Common myeloid progenitor, CD34-positive (primary cell): ENCODE data around the gene TMEM163.
A peak's percentile ranks its signal among the peaks of the same experiment; 100 is the strongest.
"Not testable (repeated sequence)": the region's sequence is repeated elsewhere in the genome, so short reads cannot be mapped to it uniquely, and the experiment has no call there.

Experiments
- CTCF ChIA-PET: fragments of 350-600 bp; sonication (Branson Sonifier 250); formaldehyde crosslinking; loops from one replicate; lab custom pipeline; 2021; ENCODE audit warnings: antibody characterized with exemption; lab: Charles Lee
- POLR2A ChIA-PET: fragments of 350-600 bp; sonication (Branson Sonifier 250); formaldehyde crosslinking; loops from one replicate; lab custom pipeline; 2021; ENCODE audit warnings: antibody characterized with exemption; lab: Charles Lee
- DNase-seq, 3 donors: peaks; one replicate each; pipeline versions ENCODE4 v3.0.0 to v3.0.0-alpha.2; 2013
- H3K27ac ChIP-seq, 2 experiments: 1 replicate in 1 of 2; 2 replicates in 1 of 2; pipeline ENCODE4 v1.7.0; 2013; ENCODE audit warnings: inconsistent platforms in 2 of 2, low read length in 2 of 2, mild to moderate bottlenecking in 2 of 2, low read depth in 1 of 2, moderate library complexity in 1 of 2; ENCODE audit not compliant: severe bottlenecking in 2 of 2, insufficient read depth in 1 of 2, poor library complexity in 1 of 2
- H3K27me3 ChIP-seq, 5 experiments: replicated peaks in 2 of 5; 1 replicate in 3 of 5; 2 replicates in 2 of 5; pipeline versions ENCODE4 v1.6.1 to v1.7.0; 2013; ENCODE audit warnings: low read length in 4 of 5, mild to moderate bottlenecking in 2 of 5, moderate library complexity in 2 of 5, inconsistent platforms in 1 of 5; ENCODE audit not compliant: insufficient read depth in 5 of 5, control insufficient read depth in 4 of 5
- H3K36me3 ChIP-seq, 4 experiments: 1 replicate in 2 of 4; 2 replicates in 2 of 4; pipeline versions ENCODE4 v1.6.1 to v1.7.0; 2013; ENCODE audit warnings: low read length in 3 of 4, control low read depth in 1 of 4, mild to moderate bottlenecking in 1 of 4; ENCODE audit not compliant: control insufficient read depth in 4 of 4, insufficient read depth in 4 of 4
- H3K4me1 ChIP-seq, 4 experiments: 1 replicate in 3 of 4; 2 replicates in 1 of 4; pipeline versions ENCODE4 v1.6.1 to v1.7.1; 2013; ENCODE audit warnings: low read length in 3 of 4, mild to moderate bottlenecking in 3 of 4, control low read depth in 1 of 4, inconsistent platforms in 1 of 4, moderate library complexity in 1 of 4; ENCODE audit not compliant: control insufficient read depth in 4 of 4, insufficient read depth in 4 of 4; ENCODE audit errors: control extremely low read depth in 1 of 4
- H3K4me3 ChIP-seq, 7 experiments: 1 replicate in 4 of 7; 2 replicates in 3 of 7; pipeline versions ENCODE4 v1.5.1 to v1.7.0; 2013; ENCODE audit warnings: mild to moderate bottlenecking in 7 of 7, low read length in 6 of 7, moderate library complexity in 6 of 7, inconsistent platforms in 2 of 7, low read depth in 2 of 7, control low read depth in 1 of 7; ENCODE audit not compliant: insufficient read depth in 4 of 7, control insufficient read depth in 1 of 7; ENCODE audit errors: extremely low read depth in 1 of 7
- H3K9me3 ChIP-seq, 5 experiments: 1 replicate in 4 of 5; 2 replicates in 1 of 5; pipeline versions ENCODE4 v1.6.1 to v1.7.1; 2013; ENCODE audit warnings: low read length in 4 of 5, mild to moderate bottlenecking in 2 of 5, inconsistent platforms in 1 of 5, low read depth in 1 of 5, moderate library complexity in 1 of 5; ENCODE audit not compliant: control insufficient read depth in 4 of 5, insufficient read depth in 2 of 5; ENCODE audit errors: control extremely low read depth in 1 of 5
- WGBS: methylation state at CpG from one replicate; pipeline ENCODE4 v1.1.5; 2013; ENCODE audit not compliant: insufficient coverage; 5-methylcytosine and 5-hydroxymethylcytosine counted together

TMEM163 gene

GRCh38 chr2:134760385-134760784, 41.6 kb upstream of the TMEM163 start:
- Histone ChIP-seq H3K4me3 (no peak overlapping the region), H3K27ac (no peak overlapping the region), H3K36me3 (no peaks in the 10 kb centered on the region), H3K27me3 (no peaks in the 10 kb centered on the region), H3K4me1 (peaks cover 4 to 13% (median 10%) of the 10 kb centered on the region in 4 experiments), H3K9me3 (peaks cover 0 to 4% (median 2%) of the 10 kb centered on the region in 5 experiments)
- no peak for DNase-seq
- ChIA-PET CTCF (no interaction called here), POLR2A (no interaction called here)

- H3K36me3 ChIP-seq: no peaks in the 10 kb centered on the region
- H3K4me3 ChIP-seq: no peak overlapping the region
- ChIA-PET POLR2A (no interaction called here), CTCF (interaction anchor here (1.0 to 1.1 kb wide), 3 partner anchors 17 to 40 kb away, joined by 3 to 4 read pairs (median 3); no protein-coding TSS in a partner anchor)
- no peak overlapping the region for H3K27ac ChIP-seq
- H3K27me3 ChIP-seq: no peaks in the 10 kb centered on the region
- no CpG with 5 or more reads among the region's 1 CpG for WGBS
- peak; percentile 62 to 92 (median 87) for DNase-seq
- peaks cover 4 to 13% (median 9%) of the 10 kb centered on the region in 4 experiments for H3K4me1 ChIP-seq
- H3K9me3 ChIP-seq: peaks cover 0 to 2% (median 0%) of the 10 kb centered on the region in 5 experiments
These were observed 39.8 kb upstream of the TMEM163 start for GRCh38 chr2:134758633-134759032.

DNA sequence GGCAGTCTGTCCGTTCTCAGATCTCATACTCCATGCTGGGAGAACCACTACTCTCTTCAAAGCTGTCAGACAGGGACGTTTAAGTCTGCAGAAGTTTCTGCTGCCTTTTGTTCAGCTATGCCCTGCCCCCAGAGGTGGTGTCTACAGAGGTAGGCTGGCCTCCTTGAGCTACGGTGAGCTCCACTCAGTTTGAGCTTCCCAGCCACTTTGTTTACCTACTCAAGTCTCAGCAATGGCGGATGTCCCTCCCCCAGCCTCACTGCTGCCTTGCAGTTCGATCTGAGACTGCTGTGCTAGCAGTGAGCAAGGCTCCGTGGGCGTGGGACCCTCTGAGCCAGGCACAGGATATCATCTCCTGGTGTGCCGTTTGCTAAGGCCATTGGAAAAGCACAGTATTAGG, 33.2 kb upstream of the TMEM163 start:
- H3K4me3 ChIP-seq, DNase-seq, H3K27ac ChIP-seq, H3K9me3 ChIP-seq, H3K36me3 ChIP-seq, POLR2A ChIA-PET, H3K4me1 ChIP-seq, CTCF ChIA-PET, H3K27me3 ChIP-seq: not testable (repeated sequence)
- 96% methylated on average over 7 of the region's 8 CpGs for WGBS

DNA sequence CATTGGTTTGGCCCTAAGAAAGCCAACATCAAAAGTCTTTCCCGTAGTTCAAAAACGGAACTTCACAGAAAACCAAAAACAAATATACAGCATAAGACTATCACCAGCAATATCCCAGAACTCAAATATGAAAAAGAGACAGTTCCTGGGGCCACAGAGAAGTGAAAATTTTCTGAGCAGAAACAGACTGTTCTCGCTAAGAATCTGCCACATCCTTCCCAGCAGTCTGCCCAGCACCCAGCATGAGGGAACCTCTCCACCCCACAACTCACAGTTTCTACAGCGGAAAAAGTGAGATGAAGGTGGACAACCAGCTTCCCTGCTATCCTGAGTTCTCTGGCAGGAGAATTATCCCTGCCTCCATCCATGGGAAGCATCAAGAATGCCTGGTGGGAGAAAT, 26.7 kb upstream of the TMEM163 start:
- no peaks in the 10 kb centered on the region for H3K36me3 ChIP-seq
- POLR2A ChIA-PET: no interaction called here
- H3K27me3 ChIP-seq: no peaks in the 10 kb centered on the region
- H3K4me1 ChIP-seq: peaks cover 0 to 13% (median 9%) of the 10 kb centered on the region in 4 experiments
- no peak for DNase-seq
- no peaks in the 10 kb centered on the region for H3K9me3 ChIP-seq
- H3K27ac ChIP-seq: no peak overlapping the region
- no peak overlapping the region for H3K4me3 ChIP-seq
- WGBS: 67% methylated on average over 3 of the region's 4 CpGs
- CTCF ChIA-PET: interaction anchor here (1.2 kb wide), 1 partner anchor 80 kb away, joined by 3 read pairs; no protein-coding TSS in a partner anchor

- no peaks in the 10 kb centered on the region for H3K9me3 ChIP-seq
- no peak overlapping the region for H3K27ac ChIP-seq
- DNase-seq: no peak
- POLR2A ChIA-PET: no interaction called here
- H3K4me1 ChIP-seq: peaks cover 0 to 18% (median 10%) of the 10 kb centered on the region in 4 experiments
- no peaks in the 10 kb centered on the region for H3K27me3 ChIP-seq
- H3K4me3 ChIP-seq: no peak overlapping the region
- CTCF ChIA-PET: interaction anchor here (1.2 kb wide), 1 partner anchor 79 kb away, joined by 3 read pairs; no protein-coding TSS in a partner anchor
- H3K36me3 ChIP-seq: no peaks in the 10 kb centered on the region
These were observed 26.2 kb upstream of the TMEM163 start for GRCh38 chr2:134745023-134745422.

- H3K4me1 ChIP-seq: peaks cover 7 to 43% (median 23%) of the 10 kb centered on the region in 4 experiments
- H3K4me3 ChIP-seq: no peak overlapping the region
- no peak overlapping the region for H3K27ac ChIP-seq
- H3K36me3 ChIP-seq: no peaks in the 10 kb centered on the region
- POLR2A ChIA-PET: no interaction called here
- CTCF ChIA-PET: interaction anchor here (1.2 to 2.4 kb wide), 4 partner anchors 26 to 69 kb away, joined by 3 to 6 read pairs (median 4); no protein-coding TSS in a partner anchor
- WGBS: 54% methylated on average over 5 of the region's 6 CpGs
- H3K9me3 ChIP-seq: no peaks in the 10 kb centered on the region
- H3K27me3 ChIP-seq: no peaks in the 10 kb centered on the region
- peak; percentile 33 to 86 (median 76) for DNase-seq
These were observed 21.1 kb upstream of the TMEM163 start for GRCh38 chr2:134739879-134740301.

DNA sequence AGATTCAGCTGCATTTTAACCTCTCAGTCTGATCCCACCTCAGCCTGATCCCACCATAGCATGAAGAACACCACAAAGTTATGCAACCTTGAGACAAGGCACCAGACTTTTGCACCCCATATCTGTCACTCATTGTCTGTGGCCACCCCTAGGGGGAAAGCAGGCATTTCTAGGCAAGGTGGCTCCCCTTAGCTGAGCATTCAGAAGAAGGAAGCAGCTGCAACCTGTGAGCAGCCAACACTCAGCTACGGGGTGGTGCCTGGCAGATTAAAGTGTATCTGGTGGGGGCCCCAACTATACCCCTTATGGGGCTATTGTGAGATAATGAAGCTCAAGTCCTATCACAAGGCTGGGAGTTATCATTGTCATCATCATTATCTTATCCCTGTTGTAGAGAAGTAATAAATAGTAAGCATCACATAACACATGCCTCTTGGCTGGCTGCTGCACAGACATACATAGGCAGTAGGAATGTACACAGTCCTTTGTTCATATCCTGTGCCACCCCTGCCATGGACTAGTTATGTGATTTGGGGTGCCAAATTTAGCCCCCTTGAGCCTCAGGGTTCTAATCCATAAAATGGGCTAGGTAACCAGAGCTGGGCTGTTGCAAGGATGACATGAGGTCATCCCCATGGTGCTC, 20.6 kb upstream of the TMEM163 start:
- Histone ChIP-seq H3K27me3 (no peaks in the 10 kb centered on the region), H3K9me3 (no peaks in the 10 kb centered on the region), H3K4me3 (no peak overlapping the region), H3K4me1 (peaks cover 7 to 41% (median 22%) of the 10 kb centered on the region in 4 experiments), H3K36me3 (no peaks in the 10 kb centered on the region), H3K27ac (no peak overlapping the region)
- peak; percentile 29 to 94 (median 91) for DNase-seq
- no CpG with 5 or more reads among the region's 1 CpG for WGBS
- ChIA-PET POLR2A (no interaction called here), CTCF (interaction anchor here (1.2 to 2.4 kb wide), 4 partner anchors 24 to 69 kb away, joined by 3 to 6 read pairs (median 4); no protein-coding TSS in a partner anchor)
